SH-SY5Y (cell line): ENCODE data around the gene OR5K2.

Experiments used
- GATA2 ChIP-seq: IDR thresholded peaks from 2 replicates; pipeline ENCODE4 v1.6.1; 2011; ENCODE audit warnings: mild to moderate bottlenecking, low read depth, low read length
- GATA3 ChIP-seq: IDR thresholded peaks from 2 replicates; pipeline ENCODE4 v1.6.1; 2011; ENCODE audit warnings: low read depth, mild to moderate bottlenecking, low read length, moderate library complexity

DNA sequence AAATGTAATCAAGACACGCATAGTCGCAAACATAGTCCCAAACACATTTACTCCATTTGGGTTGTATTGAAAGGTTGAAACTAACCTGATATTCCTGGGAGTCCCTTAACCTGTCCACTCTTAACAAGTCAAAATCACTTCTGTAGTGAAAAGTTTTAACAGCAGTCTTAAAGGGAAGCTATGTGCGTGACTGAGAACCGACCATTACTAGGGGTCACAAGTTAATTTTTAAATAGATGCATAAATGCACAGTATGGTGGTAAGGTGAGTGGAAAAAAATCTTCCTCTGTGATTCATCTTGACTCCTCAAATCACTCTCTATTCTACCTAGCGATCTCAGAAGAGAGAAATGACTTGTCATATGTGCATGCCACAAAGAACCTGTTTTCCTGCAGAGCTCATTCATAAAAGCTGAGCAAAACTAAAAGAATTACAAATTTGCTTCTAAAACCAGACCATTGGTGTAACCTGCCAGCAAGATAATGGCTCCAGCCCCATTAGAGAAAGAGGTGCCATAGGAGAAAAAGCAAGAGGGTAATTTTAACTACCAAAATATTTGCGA, 39.1 kb downstream of the OR5K2 start:
- no peak for TF ChIP-seq GATA2
- TF ChIP-seq GATA3, result no peak
